Measurements from ENCODE around the gene MINK1. TPM values are rescaled to one million over a fixed set of nuclear protein-coding genes. Genes with fewer than 3 reads are reported as not detected.
A peak's percentile ranks its signal among the peaks of the same experiment; 100 is the strongest.

The MINK1 gene
- total and polyA plus RNA-seq, 2 of the 13 experiments (the other 11 are each of a cell fraction or from before 2014, with no cell fraction given) = 17.2 to 63.9 TPM

GRCh38 chr17:4788807-4789700 is 44.1 kb upstream of the MINK1 start, which contains the start of gene GLTPD2 (continued):
- TF ChIP-seq, protein P1, sequence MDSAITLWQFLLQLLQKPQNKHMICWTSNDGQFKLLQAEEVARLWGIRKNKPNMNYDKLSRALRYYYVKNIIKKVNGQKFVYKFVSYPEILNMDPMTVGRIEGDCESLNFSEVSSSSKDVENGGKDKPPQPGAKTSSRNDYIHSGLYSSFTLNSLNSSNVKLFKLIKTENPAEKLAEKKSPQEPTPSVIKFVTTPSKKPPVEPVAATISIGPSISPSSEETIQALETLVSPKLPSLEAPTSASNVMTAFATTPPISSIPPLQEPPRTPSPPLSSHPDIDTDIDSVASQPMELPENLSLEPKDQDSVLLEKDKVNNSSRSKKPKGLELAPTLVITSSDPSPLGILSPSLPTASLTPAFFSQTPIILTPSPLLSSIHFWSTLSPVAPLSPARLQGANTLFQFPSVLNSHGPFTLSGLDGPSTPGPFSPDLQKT (CRISPR knock-in tag; IDR thresholded peaks at IDR 0.05; ENCODE audit: borderline replicate concordance) = no peak
- TF ChIP-seq ZNF598 (CRISPR knock-in tag; IDR thresholded peaks at IDR 0.05; ENCODE audit: borderline replicate concordance) (no peak), TAF15 (IDR thresholded peaks at IDR 0.05; ENCODE audit: low read depth, low read length, poor library complexity, severe bottlenecking) (peak; percentile 66), ZNF232 (CRISPR knock-in tag; IDR thresholded peaks at IDR 0.05; ENCODE audit: borderline replicate concordance) (no peak), FOSL2 (CRISPR knock-in tag; IDR thresholded peaks at IDR 0.05) (peak; percentile 37; the same call in 1 of the 2 replicates), ZNF253 (CRISPR knock-in tag; IDR thresholded peaks at IDR 0.05; ENCODE audit: borderline replicate concordance) (no peak), GTF3A (CRISPR knock-in tag; conservative IDR thresholded peaks at IDR 0.05) (no peak), AGO1 (IDR thresholded peaks at IDR 0.05; ENCODE audit: low read depth, low read length, poor library complexity, severe bottlenecking) (peak; percentile 48), ZSCAN21 (CRISPR knock-in tag; IDR thresholded peaks at IDR 0.05; ENCODE audit: borderline replicate concordance) (no peak), ZNF577 (CRISPR knock-in tag; IDR thresholded peaks at IDR 0.05; ENCODE audit: borderline replicate concordance, low read depth) (no peak), MXI1 (IDR thresholded peaks at IDR 0.05; ENCODE audit: borderline replicate concordance, low read depth, low read length) (peak; percentile 79; the same call in 1 of the 3 replicates), PPARG (CRISPR knock-in tag; conservative IDR thresholded peaks at IDR 0.05) (peak; percentile 97), DMAP1 (CRISPR knock-in tag; IDR thresholded peaks at IDR 0.05) (peak; percentile 54; the same call in 1 of the 2 replicates), SRSF1 (optimal IDR thresholded peaks at IDR 0.05; ENCODE audit: low read depth, low read length) (peak; percentile 38), EEA1 (CRISPR knock-in tag; IDR thresholded peaks at IDR 0.05; ENCODE audit: borderline replicate concordance) (no peak), ASH2L (IDR thresholded peaks at IDR 0.05; ENCODE audit: insufficient read length, low read depth, low read length) (no peak), TBP (CRISPR knock-in tag; IDR thresholded peaks at IDR 0.05) (no peak), SOX13 (IDR thresholded peaks at IDR 0.05) (no peak), SOX13 (CRISPR knock-in tag; conservative IDR thresholded peaks at IDR 0.05 in 1 of 2, IDR thresholded peaks at IDR 0.05 in 1 of 2) (peak in 1 of 2 experiments; percentile 77; a peak in 2 of 4 replicates)
- TF ChIP-seq, protein P2, sequence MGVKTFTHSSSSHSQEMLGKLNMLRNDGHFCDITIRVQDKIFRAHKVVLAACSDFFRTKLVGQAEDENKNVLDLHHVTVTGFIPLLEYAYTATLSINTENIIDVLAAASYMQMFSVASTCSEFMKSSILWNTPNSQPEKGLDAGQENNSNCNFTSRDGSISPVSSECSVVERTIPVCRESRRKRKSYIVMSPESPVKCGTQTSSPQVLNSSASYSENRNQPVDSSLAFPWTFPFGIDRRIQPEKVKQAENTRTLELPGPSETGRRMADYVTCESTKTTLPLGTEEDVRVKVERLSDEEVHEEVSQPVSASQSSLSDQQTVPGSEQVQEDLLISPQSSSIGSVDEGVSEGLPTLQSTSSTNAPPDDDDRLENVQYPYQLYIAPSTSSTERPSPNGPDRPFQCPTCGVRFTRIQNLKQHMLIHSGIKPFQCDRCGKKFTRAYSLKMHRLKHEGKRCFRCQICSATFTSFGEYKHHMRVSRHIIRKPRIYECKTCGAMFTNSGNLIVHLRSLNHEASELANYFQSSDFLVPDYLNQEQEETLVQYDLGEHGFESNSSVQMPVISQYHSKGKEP (CRISPR knock-in tag; IDR thresholded peaks at IDR 0.05) = no peak; the same call in 1 of the 2 replicates
- TF ChIP-seq, protein P3, sequence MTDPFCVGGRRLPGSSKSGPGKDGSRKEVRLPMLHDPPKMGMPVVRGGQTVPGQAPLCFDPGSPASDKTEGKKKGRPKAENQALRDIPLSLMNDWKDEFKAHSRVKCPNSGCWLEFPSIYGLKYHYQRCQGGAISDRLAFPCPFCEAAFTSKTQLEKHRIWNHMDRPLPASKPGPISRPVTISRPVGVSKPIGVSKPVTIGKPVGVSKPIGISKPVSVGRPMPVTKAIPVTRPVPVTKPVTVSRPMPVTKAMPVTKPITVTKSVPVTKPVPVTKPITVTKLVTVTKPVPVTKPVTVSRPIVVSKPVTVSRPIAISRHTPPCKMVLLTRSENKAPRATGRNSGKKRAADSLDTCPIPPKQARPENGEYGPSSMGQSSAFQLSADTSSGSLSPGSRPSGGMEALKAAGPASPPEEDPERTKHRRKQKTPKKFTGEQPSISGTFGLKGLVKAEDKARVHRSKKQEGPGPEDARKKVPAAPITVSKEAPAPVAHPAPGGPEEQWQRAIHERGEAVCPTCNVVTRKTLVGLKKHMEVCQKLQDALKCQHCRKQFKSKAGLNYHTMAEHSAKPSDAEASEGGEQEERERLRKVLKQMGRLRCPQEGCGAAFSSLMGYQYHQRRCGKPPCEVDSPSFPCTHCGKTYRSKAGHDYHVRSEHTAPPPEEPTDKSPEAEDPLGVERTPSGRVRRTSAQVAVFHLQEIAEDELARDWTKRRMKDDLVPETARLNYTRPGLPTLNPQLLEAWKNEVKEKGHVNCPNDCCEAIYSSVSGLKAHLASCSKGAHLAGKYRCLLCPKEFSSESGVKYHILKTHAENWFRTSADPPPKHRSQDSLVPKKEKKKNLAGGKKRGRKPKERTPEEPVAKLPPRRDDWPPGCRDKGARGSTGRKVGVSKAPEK (CRISPR knock-in tag; IDR thresholded peaks at IDR 0.05; ENCODE audit: borderline replicate concordance) = 0 out of 2 replicates have a peak, but pooled peaks have one; percentile 34
- TF ChIP-seq, protein P4, sequence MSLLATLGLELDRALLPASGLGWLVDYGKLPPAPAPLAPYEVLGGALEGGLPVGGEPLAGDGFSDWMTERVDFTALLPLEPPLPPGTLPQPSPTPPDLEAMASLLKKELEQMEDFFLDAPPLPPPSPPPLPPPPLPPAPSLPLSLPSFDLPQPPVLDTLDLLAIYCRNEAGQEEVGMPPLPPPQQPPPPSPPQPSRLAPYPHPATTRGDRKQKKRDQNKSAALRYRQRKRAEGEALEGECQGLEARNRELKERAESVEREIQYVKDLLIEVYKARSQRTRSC (CRISPR knock-in tag; IDR thresholded peaks at IDR 0.05; ENCODE audit: low read depth) = no peak
